Esophagus muscularis mucosa (tissue), 4 donors: Measurements from ENCODE around the gene CMTM5. TPM values are rescaled to one million over a fixed set of nuclear protein-coding genes. Genes with fewer than 3 reads are reported as not detected.
"Not testable (repeated sequence)": the region's sequence is repeated elsewhere in the genome, so short reads cannot be mapped to it uniquely, and the experiment has no call there.

ENCODE experiments used
- DNase-seq: peaks from one replicate; pipeline ENCODE4 v3.0.0-alpha.2; 2017; ENCODE audit errors: extremely low spot score
- H3K27ac ChIP-seq, 4 donors: fragments of 200-600 bp; sonication (generic); replicated peaks in 1 of 4; 1 replicate in 3 of 4; 2 replicates in 1 of 4; pipeline ENCODE4 v1.5.1; 2016 to 2019; ENCODE audit warnings: mild to moderate bottlenecking in 1 of 4
- H3K27me3 ChIP-seq, 4 donors: fragments of 200-600 bp; sonication (generic); one replicate each; pipeline versions ENCODE4 v1.5.1 to v1.6.0; 2016 to 2019
- H3K36me3 ChIP-seq, 4 donors: fragments of 200-600 bp; sonication (generic); one replicate each; pipeline ENCODE4 v1.5.1; 2016 to 2019
- H3K4me1 ChIP-seq, 4 donors: fragments of 200-600 bp; sonication (generic); one replicate each; pipeline ENCODE4 v1.5.1; 2016 to 2019
- H3K4me3 ChIP-seq, 4 donors: fragments of 200-600 bp; sonication (generic); 1 replicate in 2 of 4; 2 replicates in 2 of 4; pipeline ENCODE4 v1.5.1; 2016 to 2019; ENCODE audit warnings: mild to moderate bottlenecking in 4 of 4, moderate library complexity in 1 of 4
- H3K9me3 ChIP-seq, 4 donors: fragments of 200-600 bp; sonication (generic); 1 replicate in 3 of 4; 2 replicates in 1 of 4; pipeline ENCODE4 v1.5.1; 2016 to 2019
- CTCF ChIP-seq, 3 experiments: fragments of 200-600 bp in 2 of 3; fragments of 450-650 bp in 1 of 3; sonication (generic) in 2 of 3; IDR thresholded peaks; one replicate each; pipeline ENCODE4 v1.5.1; 2017 to 2019; ENCODE audit warnings: antibody characterized with exemption in 3 of 3, mild to moderate bottlenecking in 2 of 3, moderate library complexity in 1 of 3
- EP300 ChIP-seq: sonication (generic); formaldehyde crosslinking; IDR thresholded peaks from one replicate; pipeline ENCODE4 v1.6.1; 2017; ENCODE audit warnings: antibody characterized with exemption
- POLR2A ChIP-seq: fragments of 450-650 bp; IDR thresholded peaks from one replicate; pipeline ENCODE4 v1.6.1; 2017; ENCODE audit warnings: antibody characterized with exemption, moderate library complexity, mild to moderate bottlenecking, low read depth
- POLR2AphosphoS5 ChIP-seq, 2 donors: sonication (generic); formaldehyde crosslinking; IDR thresholded peaks; one replicate each; pipeline ENCODE4 v1.6.1; 2017; ENCODE audit warnings: antibody characterized with exemption in 2 of 2
- WGBS: methylation state at CpG from one replicate; pipeline ENCODE4 v1.1.5; 2018; 5-methylcytosine and 5-hydroxymethylcytosine counted together
- intact Hi-C: fragments of 100-400 bp; cut with DNase I; formaldehyde crosslinking; loops from one replicate; pipeline ENCODE4 v1.15.1; 2023
- total RNA-seq, 4 donors: library from RNA; depleted of rRNA; stranded (reverse); fragments of >200 nt; gene quantifications; one replicate each; pipeline versions ENCODE4 v1.1.0 to v1.2.1, GENCODE V29; 2016

CMTM5 gene
- total RNA-seq, 4 donors from 2014 or later: 0.78 to 2.9 (median 1.9) TPM

DNA sequence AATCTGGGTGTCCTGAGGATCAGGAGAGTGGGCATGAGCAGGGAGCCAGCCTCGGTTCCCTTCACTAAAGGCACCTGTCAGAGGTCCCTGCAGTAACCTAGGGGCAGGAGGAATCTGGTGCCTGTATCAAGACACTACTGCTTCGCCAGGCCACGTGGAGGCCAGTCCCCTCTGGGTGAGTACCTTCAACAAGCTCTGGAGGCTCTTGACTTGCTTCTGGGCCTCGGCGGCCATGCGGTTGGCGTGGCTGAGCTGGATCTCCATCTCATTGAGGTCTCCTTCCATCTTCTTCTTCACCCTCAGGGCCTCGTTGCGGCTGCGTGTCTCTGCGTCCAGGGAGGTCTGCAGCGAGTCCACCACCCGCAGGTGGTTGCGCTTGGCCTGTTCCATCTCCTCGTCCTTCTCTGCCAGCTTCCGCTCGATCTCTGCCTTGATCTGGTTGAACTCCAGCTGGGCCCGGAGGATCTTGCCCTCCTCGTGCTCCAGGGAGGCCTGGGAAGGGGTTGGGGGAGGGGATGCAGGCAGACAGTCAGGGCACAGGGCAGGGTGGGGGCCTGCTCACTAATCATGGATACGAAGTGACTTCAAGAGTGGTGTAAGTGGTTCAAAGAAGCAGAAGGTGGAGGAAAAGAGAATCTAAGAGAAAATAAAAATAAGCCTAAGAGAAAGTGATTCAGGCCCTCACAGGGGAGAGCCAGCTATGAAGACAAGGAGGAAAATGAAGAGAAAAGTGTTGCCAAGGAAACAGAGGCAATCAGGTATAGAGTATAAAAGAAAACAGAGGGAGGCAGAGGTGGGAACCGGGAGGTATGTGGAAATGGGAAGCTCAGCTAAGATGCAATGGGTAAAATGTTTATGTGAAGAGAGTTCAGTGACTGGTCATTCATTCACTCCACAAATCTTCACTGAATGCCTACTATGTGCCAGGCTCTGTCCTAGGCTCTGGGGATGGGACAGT lies 39.3 kb downstream of the CMTM5 start:
- H3K4me1 ChIP-seq: no peaks in the 10 kb centered on the region
- WGBS: 80% methylated on average over 21 of the region's 21 CpGs
- intact Hi-C loops: no loop called here
- TF ChIP-seq EP300: no peak
- no peak for TF ChIP-seq POLR2AphosphoS5 (IDR thresholded peaks at IDR 0.05)
- no peak for TF ChIP-seq POLR2A
- TF ChIP-seq CTCF (IDR thresholded peaks at IDR 0.05): no peak
- no peak overlapping the region for H3K4me3 ChIP-seq
- H3K9me3 ChIP-seq: no peaks in the 10 kb centered on the region
- peaks cover 0 to 5% (median 0%) of the 10 kb centered on the region in 4 donors for H3K27me3 ChIP-seq
- H3K27ac ChIP-seq: no peak overlapping the region
- no peak for DNase-seq
- peaks cover 0 to 87% (median 0%) of the 10 kb centered on the region in 4 donors for H3K36me3 ChIP-seq

GRCh38 chr14:23416801-23417200 lies 40.0 kb downstream of the CMTM5 start:
- no peak for DNase-seq
- intact Hi-C loops: no loop called here
- H3K27me3 ChIP-seq: peaks cover 0 to 4% (median 0%) of the 10 kb centered on the region in 4 donors
- WGBS: 88% methylated on average over 8 of the region's 11 CpGs
- peaks cover 0 to 94% (median 0%) of the 10 kb centered on the region in 4 donors for H3K36me3 ChIP-seq
- H3K4me1 ChIP-seq: no peaks in the 10 kb centered on the region
- no peak overlapping the region for H3K4me3 ChIP-seq
- TF ChIP-seq POLR2AphosphoS5 (IDR thresholded peaks at IDR 0.05) (no peak), POLR2A (no peak), EP300 (no peak), CTCF (IDR thresholded peaks at IDR 0.05) (no peak)
- H3K27ac ChIP-seq: no peak overlapping the region
- no peaks in the 10 kb centered on the region for H3K9me3 ChIP-seq

DNA sequence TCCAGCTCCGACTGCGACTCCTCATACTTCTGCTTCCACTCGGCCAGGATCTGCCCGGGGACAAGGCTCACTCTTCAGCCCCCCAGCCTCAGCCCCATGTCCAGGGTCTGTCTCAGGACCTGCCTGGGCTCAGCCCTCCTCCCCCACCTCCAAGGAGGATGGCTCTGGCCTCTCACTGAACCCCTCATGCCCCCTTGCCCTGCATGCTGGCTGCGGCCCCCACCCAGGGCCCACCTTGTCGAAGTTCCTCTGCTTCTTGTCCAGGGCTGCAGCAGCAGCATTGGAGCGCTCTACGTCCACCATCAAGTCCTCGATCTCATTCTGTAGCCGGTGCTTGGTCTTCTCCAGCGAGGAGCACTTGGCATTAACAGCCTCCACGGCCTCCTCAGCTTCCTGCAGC lies 40.4 kb downstream of the CMTM5 start:
- H3K27me3 ChIP-seq, DNase-seq, H3K27ac ChIP-seq, H3K9me3 ChIP-seq, H3K4me1 ChIP-seq, intact Hi-C loops, H3K4me3 ChIP-seq: not testable (repeated sequence)
- H3K36me3 ChIP-seq: peaks cover 0 to 97% (median 0%) of the 10 kb centered on the region in 4 donors
- 87% methylated on average over 11 of the region's 12 CpGs for WGBS

DNA sequence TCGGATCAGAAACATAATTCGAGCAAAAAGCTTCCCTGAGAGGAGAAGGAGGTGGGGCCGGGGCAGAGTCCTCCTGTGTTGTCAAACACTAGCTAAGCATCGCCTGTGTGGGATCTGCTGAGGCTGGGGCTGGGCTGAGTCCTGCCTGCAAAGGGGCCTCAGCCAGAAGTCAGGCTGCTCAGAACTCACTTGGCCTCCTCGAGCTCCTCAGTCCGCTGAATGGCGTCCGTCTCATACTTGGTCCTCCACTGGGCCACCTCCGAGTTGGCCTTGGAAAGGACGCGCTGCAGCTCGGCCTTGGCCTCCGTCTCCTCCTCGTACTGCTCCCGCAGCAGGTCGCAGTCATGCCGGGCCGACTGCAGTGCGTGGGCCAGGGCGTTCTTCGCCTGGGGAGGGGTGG lies 41.2 kb downstream of the CMTM5 start:
- 90% methylated on average over 16 of the region's 21 CpGs for WGBS
- Histone ChIP-seq H3K4me3 (no peak overlapping the region), H3K4me1 (no peaks in the 10 kb centered on the region), H3K27ac (no peak overlapping the region), H3K27me3 (no peaks in the 10 kb centered on the region), H3K36me3 (peaks cover 0 to 97% (median 0%) of the 10 kb centered on the region in 4 donors), H3K9me3 (no peaks in the 10 kb centered on the region)
- TF ChIP-seq CTCF (IDR thresholded peaks at IDR 0.05) (no peak), EP300 (no peak), POLR2AphosphoS5 (IDR thresholded peaks at IDR 0.05) (no peak), POLR2A (no peak)
- intact Hi-C loops: no loop called here
- no peak for DNase-seq

DNA sequence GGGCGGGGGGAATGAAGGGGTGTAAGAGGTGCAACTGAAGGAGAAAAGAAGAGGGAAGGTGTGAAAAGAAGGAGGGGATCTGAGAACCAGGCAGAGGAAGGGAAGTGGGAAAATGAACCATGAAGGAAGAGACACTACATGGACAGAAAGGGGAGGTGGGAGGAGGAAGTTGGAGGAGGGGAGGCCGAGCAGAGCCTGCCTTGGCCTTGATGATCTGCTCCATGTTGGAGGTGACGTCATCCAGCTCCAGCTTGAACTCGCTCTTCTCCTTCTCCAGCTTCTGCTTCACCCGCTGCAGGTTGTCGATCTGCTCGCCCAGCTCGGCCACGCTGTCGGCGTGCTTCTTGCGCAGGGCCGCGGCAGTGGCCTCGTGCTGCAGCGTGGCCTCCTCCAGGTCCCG lies 42.8 kb downstream of the CMTM5 start:
- H3K9me3 ChIP-seq, H3K27ac ChIP-seq, intact Hi-C loops, H3K27me3 ChIP-seq, H3K4me1 ChIP-seq, H3K4me3 ChIP-seq, DNase-seq: not testable (repeated sequence)
- H3K36me3 ChIP-seq: peaks cover 0 to 82% (median 0%) of the 10 kb centered on the region in 4 donors
- whole genome bisulfite sequencing: 83% methylated on average over 4 of the region's 17 CpGs
